GM23338 (cell line): ENCODE data around the gene OSER1. TPM values are rescaled to one million over a fixed set of nuclear protein-coding genes. Genes with fewer than 3 reads are reported as not detected.

Source experiments
- ATAC-seq: fragments of 200-7000 bp; cut with Tn5 transposase; 3 replicates; pipeline ENCODE4 v1.9.1; 2020
- DNase-seq: peaks from one replicate; pipeline ENCODE4 v3.0.0-alpha.2; 2015; ENCODE audit warnings: low spot score
- H2AFZ ChIP-seq: fragments of 200-600 bp; sonication (generic); 2 replicates; pipeline ENCODE4 v1.8.0; 2016; ENCODE audit warnings: antibody characterized with exemption, mild to moderate bottlenecking, moderate library complexity
- H3F3A ChIP-seq: fragments of 200-600 bp; sonication (generic); replicated peaks from 2 replicates; pipeline ENCODE4 v1.8.0; 2017; ENCODE audit warnings: antibody characterized with exemption, mixed run types, low read depth
- H3K27ac ChIP-seq: fragments of 200-600 bp; sonication (generic); 2 replicates; pipeline ENCODE4 v1.6.1; 2016; ENCODE audit warnings: low read depth
- H3K27me3 ChIP-seq: fragments of 200-600 bp; sonication (generic); 2 replicates; pipeline ENCODE4 v1.8.0; 2016; ENCODE audit warnings: mild to moderate bottlenecking, mixed run types, moderate library complexity; ENCODE audit not compliant: insufficient read depth
- H3K36me3 ChIP-seq: fragments of 200-600 bp; sonication (generic); 2 replicates; pipeline ENCODE4 v1.8.0; 2016; ENCODE audit warnings: mild to moderate bottlenecking; ENCODE audit not compliant: insufficient read depth
- H3K4me1 ChIP-seq: fragments of 200-600 bp; sonication (generic); 2 replicates; pipeline ENCODE4 v1.8.0; 2016; ENCODE audit warnings: mild to moderate bottlenecking, moderate library complexity; ENCODE audit not compliant: insufficient read depth
- H3K4me2 ChIP-seq: fragments of 200-600 bp; sonication (generic); 2 replicates; pipeline ENCODE4 v1.7.1; 2017; ENCODE audit warnings: mixed run types
- H3K4me3 ChIP-seq: fragments of 200-600 bp; sonication (generic); 2 replicates; pipeline ENCODE4 v1.6.1; 2016; ENCODE audit warnings: mixed run types
- H3K79me2 ChIP-seq: fragments of 200-600 bp; sonication (generic); replicated peaks from 2 replicates; pipeline ENCODE4 v1.8.0; 2017; ENCODE audit warnings: mild to moderate bottlenecking; ENCODE audit not compliant: insufficient read depth
- H3K9me2 ChIP-seq: fragments of 200-600 bp; sonication (generic); 2 replicates; pipeline ENCODE4 v1.8.0; 2017; ENCODE audit not compliant: insufficient read depth
- H4K20me1 ChIP-seq: fragments of 200-600 bp; sonication (generic); replicated peaks from 2 replicates; pipeline ENCODE4 v1.8.0; 2017; ENCODE audit warnings: mild to moderate bottlenecking; ENCODE audit not compliant: insufficient read depth
- H3K27ac Mint-ChIP-seq: 2 replicates; pipeline ENCODE4 v1.8.0; 2020; ENCODE audit warnings: inconsistent platforms, mild to moderate bottlenecking, moderate library complexity, mixed read lengths
- H3K27me3 Mint-ChIP-seq: 3 replicates; pipeline ENCODE4 v1.8.0; 2022; ENCODE audit warnings: low read depth, mild to moderate bottlenecking, moderate library complexity, mixed read lengths, inconsistent platforms; ENCODE audit not compliant: insufficient read depth, poor library complexity
- H3K36me3 Mint-ChIP-seq: 3 replicates; pipeline ENCODE4 v1.8.0; 2021; ENCODE audit warnings: low read depth, mild to moderate bottlenecking, inconsistent platforms, moderate library complexity, mixed read lengths
- H3K4me1 Mint-ChIP-seq: 3 replicates; pipeline ENCODE4 v1.8.0; 2020; ENCODE audit warnings: mild to moderate bottlenecking, inconsistent platforms, mixed read lengths
- H3K4me3 Mint-ChIP-seq: 3 replicates; pipeline ENCODE4 v1.8.0; 2021; ENCODE audit warnings: moderate library complexity, mild to moderate bottlenecking, inconsistent platforms, mixed read lengths
- H3K9me3 Mint-ChIP-seq: 3 replicates; pipeline ENCODE4 v1.8.0; 2020; ENCODE audit warnings: moderate library complexity, mild to moderate bottlenecking, inconsistent platforms, mixed read lengths
- CREB1 ChIP-seq: fragments of 250-450 bp; sonication (Bioruptor Pico); IDR thresholded peaks from 2 replicates; pipeline ENCODE4 v1.5.0; 2020; ENCODE audit warnings: low read depth, mild to moderate bottlenecking, moderate library complexity
- CTCF ChIP-seq, 2 experiments: fragments of 200-600 bp in 1 of 2; sonication (generic) in 1 of 2; conservative IDR thresholded peaks; 2 replicates each; pipeline versions ENCODE4 v1.5.1 to v1.6.1; 2016 to 2017; ENCODE audit warnings: antibody characterized with exemption in 2 of 2, low read depth in 2 of 2, mild to moderate bottlenecking in 2 of 2, moderate library complexity in 1 of 2
- ETS1 ChIP-seq: IDR thresholded peaks from 2 replicates; pipeline ENCODE4 v1.6.1; 2016; ENCODE audit warnings: antibody characterized with exemption
- EZH2 ChIP-seq: fragments of 200-600 bp; sonication (generic); IDR thresholded peaks from one replicate; pipeline ENCODE4 v1.8.0; 2017; ENCODE audit warnings: antibody characterized with exemption, mild to moderate bottlenecking, low read depth; ENCODE audit not compliant: unreplicated experiment
- EZH2phosphoT487 ChIP-seq: fragments of 200-600 bp; sonication (generic); IDR thresholded peaks from one replicate; pipeline ENCODE4 v1.8.1; 2018; ENCODE audit warnings: antibody characterized with exemption; ENCODE audit not compliant: unreplicated experiment
- JUNB ChIP-seq: IDR thresholded peaks from one replicate; pipeline ENCODE4 v1.6.1; 2016; ENCODE audit warnings: antibody characterized with exemption; ENCODE audit not compliant: unreplicated experiment
- POLR2AphosphoS5 ChIP-seq: IDR thresholded peaks from 2 replicates; pipeline ENCODE4 v1.6.1; 2016; ENCODE audit warnings: antibody characterized with exemption, low read depth
- REST ChIP-seq: IDR thresholded peaks from one replicate; pipeline ENCODE4 v1.6.1; 2018; ENCODE audit warnings: antibody characterized with exemption; ENCODE audit not compliant: unreplicated experiment
- STAT1 ChIP-seq: IDR thresholded peaks from one replicate; pipeline ENCODE4 v1.6.1; 2016; ENCODE audit warnings: antibody characterized with exemption; ENCODE audit not compliant: unreplicated experiment
- ZNF114 ChIP-seq: fragments of 250-450 bp; sonication (Bioruptor Pico); IDR thresholded peaks from 2 replicates; pipeline ENCODE4 v1.5.0; 2020; ENCODE audit warnings: mild to moderate bottlenecking, moderate library complexity
- ZNF331 ChIP-seq: fragments of 250-450 bp; sonication (Bioruptor Pico); IDR thresholded peaks from 2 replicates; pipeline ENCODE4 v1.5.0; 2020; ENCODE audit warnings: low read depth, mild to moderate bottlenecking, moderate library complexity
- ZNF462 ChIP-seq: fragments of 250-450 bp; sonication (Bioruptor Pico); IDR thresholded peaks from 2 replicates; pipeline ENCODE4 v1.5.0; 2020; ENCODE audit warnings: mild to moderate bottlenecking, moderate library complexity
- polyA plus RNA-seq: library from polyadenylated mRNA; unstranded; fragments of >200 nt; fragmentation: Nextera tagmentation; extraction: Ambion mirVana; gene quantifications from 2 replicates; pipeline ENCODE4 v1.2.1, GENCODE V29; 2016
- total RNA-seq: library from RNA; depleted of rRNA; stranded (reverse); fragments of >200 nt; shearing (Covaris generic); gene quantifications from 2 replicates; pipeline ENCODE4 v1.2.3, GENCODE V29; 2014

OSER1 gene
- total and polyA plus RNA-seq, 2 experiments from 2014 or later, result 25.2 to 31.1 TPM

GRCh38 chr20:44174996-44175765, 35.4 kb downstream of the OSER1 start (continued):
- TF ChIP-seq REST, result no peak
- TF ChIP-seq CREB1 (CRISPR knock-in tag), result no peak
- TF ChIP-seq POLR2AphosphoS5, result no peak
- no peak for TF ChIP-seq STAT1
- TF ChIP-seq EZH2phosphoT487, result no peak

- Mint-ChIP-seq H3K27ac (no peak overlapping the region), H3K4me1 (no peaks in the 10 kb centered on the region; the same call in 2 of the 3 replicates), H3K36me3 (no peaks in the 10 kb centered on the region; the same call in 2 of the 3 replicates), H3K9me3 (no peaks in the 10 kb centered on the region), H3K27me3 (peaks cover 10% of the 10 kb centered on the region), H3K4me3 (no peak overlapping the region)
- Histone ChIP-seq H3K27ac (no peak overlapping the region), H3K9me2 (no peaks in the 10 kb centered on the region), H3K79me2 (no peaks in the 10 kb centered on the region), H3K4me2 (no peak overlapping the region), H4K20me1 (no peaks in the 10 kb centered on the region), H3K27me3 (no peaks in the 10 kb centered on the region), H3K36me3 (no peaks in the 10 kb centered on the region), H2AFZ (no peak overlapping the region), H3K4me3 (no peak overlapping the region), H3K4me1 (no peaks in the 10 kb centered on the region), H3F3A (no peaks in the 10 kb centered on the region)
- DNase-seq (no peak), ATAC-seq (no peak)
- no peak for TF ChIP-seq CTCF (conservative IDR thresholded peaks at IDR 0.05; ENCODE audit: low read depth in 2 of 2)
- TF ChIP-seq ETS1, result no peak
- TF ChIP-seq EZH2, result no peak
- TF ChIP-seq JUNB, result no peak
- TF ChIP-seq EZH2phosphoT487, result no peak
- no peak for TF ChIP-seq POLR2AphosphoS5
- TF ChIP-seq ZNF462, result no peak
- TF ChIP-seq ZNF331, result no peak
- no peak for TF ChIP-seq ZNF114 (CRISPR knock-in tag)
Observed at GRCh38 chr20:44173846-44174245, 36.7 kb downstream of the OSER1 start.
